ENCODE results near the gene NRROS. TPM values are rescaled to one million over a fixed set of nuclear protein-coding genes. Genes with fewer than 3 reads are reported as not detected.
A peak's percentile ranks its signal among the peaks of the same experiment; 100 is the strongest.
"Not testable (repeated sequence)": the region's sequence is repeated elsewhere in the genome, so short reads cannot be mapped to it uniquely, and the experiment has no call there.

The NRROS gene
- total RNA-seq, 2 donors from 2014 or later, result 2.1 to 3.2 TPM

GRCh38 chr3:196609343-196609775 is 30.1 kb upstream of the NRROS start:
- H3K9me3 Mint-ChIP-seq, result no peaks in the 10 kb centered on the region
- Histone ChIP-seq H3K36me3 (ENCODE audit: control insufficient read depth, insufficient read depth, low read length) (no peaks in the 10 kb centered on the region), H3K4me3 (ENCODE audit: low read length) (no peak overlapping the region), H3K4me1 (ENCODE audit: control insufficient read depth, insufficient read depth, low read length) (no peaks in the 10 kb centered on the region), H3K9me3 (ENCODE audit: control insufficient read depth, low read length) (no peaks in the 10 kb centered on the region), H3K27ac (ENCODE audit: low read depth, low read length) (no peak overlapping the region), H3K27me3 (ENCODE audit: control insufficient read depth, insufficient read depth, low read length, poor library complexity, severe bottlenecking) (no peaks in the 10 kb centered on the region), H3K9ac (ENCODE audit: extremely low read depth, low read length, poor library complexity, severe bottlenecking) (no peak overlapping the region)
- no peak overlapping the region for H3K4me3 Mint-ChIP-seq
- 40 to 56% methylated on average over 2 to 5 of the region's 5 CpGs for whole genome bisulfite sequencing, 2 experiments (ENCODE audit: insufficient coverage in 1 of 2, insufficient read length in 1 of 2)
- peak; percentile 98 for DNase-seq
- no peak overlapping the region for H3K27ac Mint-ChIP-seq
- H3K36me3 Mint-ChIP-seq (ENCODE audit: low read depth), result no peaks in the 10 kb centered on the region
- H3K27me3 Mint-ChIP-seq (ENCODE audit: insufficient read depth), result no peaks in the 10 kb centered on the region
- H3K4me1 Mint-ChIP-seq, result peaks cover 13% of the 10 kb centered on the region
- TF ChIP-seq CTCF (conservative IDR thresholded peaks at IDR 0.05), result peak; percentile 94

GRCh38 chr3:196609805-196610515 is 29.5 kb upstream of the NRROS start:
- no peak for DNase-seq
- Histone ChIP-seq H3K4me3 (ENCODE audit: low read length) (no peak overlapping the region), H3K27me3 (ENCODE audit: control insufficient read depth, insufficient read depth, low read length, poor library complexity, severe bottlenecking) (no peaks in the 10 kb centered on the region), H3K9ac (ENCODE audit: extremely low read depth, low read length, poor library complexity, severe bottlenecking) (no peak overlapping the region), H3K27ac (ENCODE audit: low read depth, low read length) (no peak overlapping the region), H3K36me3 (ENCODE audit: control insufficient read depth, insufficient read depth, low read length) (no peaks in the 10 kb centered on the region), H3K9me3 (ENCODE audit: control insufficient read depth, low read length) (no peaks in the 10 kb centered on the region), H3K4me1 (ENCODE audit: control insufficient read depth, insufficient read depth, low read length) (no peaks in the 10 kb centered on the region)
- no peaks in the 10 kb centered on the region for H3K27me3 Mint-ChIP-seq (ENCODE audit: insufficient read depth)
- no peaks in the 10 kb centered on the region for H3K9me3 Mint-ChIP-seq
- no peak for TF ChIP-seq CTCF (conservative IDR thresholded peaks at IDR 0.05)
- no peaks in the 10 kb centered on the region for H3K36me3 Mint-ChIP-seq (ENCODE audit: low read depth)
- peaks cover 13% of the 10 kb centered on the region for H3K4me1 Mint-ChIP-seq
- no peak overlapping the region for H3K27ac Mint-ChIP-seq
- WGBS, 2 experiments (ENCODE audit: insufficient coverage in 1 of 2, insufficient read length in 1 of 2), result 92 to 100% methylated on average over 1 to 6 of the region's 6 CpGs
- H3K4me3 Mint-ChIP-seq, result no peak overlapping the region

GRCh38 chr3:196611761-196612483 is 27.6 kb upstream of the NRROS start:
- TF ChIP-seq CTCF (conservative IDR thresholded peaks at IDR 0.05), result no peak

GRCh38 chr3:196615234-196615633 is 24.3 kb upstream of the NRROS start:
- WGBS, 2 experiments (ENCODE audit: insufficient coverage in 1 of 2, insufficient read length in 1 of 2), result 88 to 93% methylated on average over 2 to 3 of the region's 6 CpGs
- peaks cover 17% of the 10 kb centered on the region for H3K4me1 Mint-ChIP-seq
- H3K27ac ChIP-seq (ENCODE audit: low read depth, low read length); DNase-seq; H3K4me1 ChIP-seq (ENCODE audit: control insufficient read depth, insufficient read depth, low read length); H3K9me3 ChIP-seq (ENCODE audit: control insufficient read depth, low read length); H3K27ac Mint-ChIP-seq; H3K36me3 Mint-ChIP-seq (ENCODE audit: low read depth); H3K36me3 ChIP-seq (ENCODE audit: control insufficient read depth, insufficient read depth, low read length); H3K4me3 Mint-ChIP-seq; H3K27me3 ChIP-seq (ENCODE audit: control insufficient read depth, insufficient read depth, low read length, poor library complexity, severe bottlenecking); H3K4me3 ChIP-seq (ENCODE audit: low read length); H3K9ac ChIP-seq (ENCODE audit: extremely low read depth, low read length, poor library complexity, severe bottlenecking); H3K27me3 Mint-ChIP-seq (ENCODE audit: insufficient read depth); H3K9me3 Mint-ChIP-seq: not testable (repeated sequence)

More at GRCh38 chr3:196611761-196612483, 27.6 kb upstream of the NRROS start:
- no peaks in the 10 kb centered on the region for H3K27me3 ChIP-seq (ENCODE audit: control insufficient read depth, insufficient read depth, low read length, poor library complexity, severe bottlenecking)
- no peak overlapping the region for H3K27ac ChIP-seq (ENCODE audit: low read depth, low read length)
- H3K9me3 ChIP-seq (ENCODE audit: control insufficient read depth, low read length), result no peaks in the 10 kb centered on the region
- H3K36me3 Mint-ChIP-seq (ENCODE audit: low read depth), result no peaks in the 10 kb centered on the region
- no peaks in the 10 kb centered on the region for H3K9me3 Mint-ChIP-seq
- WGBS, 2 experiments (ENCODE audit: insufficient coverage in 1 of 2, insufficient read length in 1 of 2), result 92% methylated on average over 3 to 10 of the region's 10 CpGs
- H3K9ac ChIP-seq (ENCODE audit: extremely low read depth, low read length, poor library complexity, severe bottlenecking), result no peak overlapping the region
- no peaks in the 10 kb centered on the region for H3K27me3 Mint-ChIP-seq (ENCODE audit: insufficient read depth)
- H3K4me3 ChIP-seq (ENCODE audit: low read length), result no peak overlapping the region
- DNase-seq, result peak; percentile 53
- no peak overlapping the region for H3K27ac Mint-ChIP-seq
- H3K36me3 ChIP-seq (ENCODE audit: control insufficient read depth, insufficient read depth, low read length), result no peaks in the 10 kb centered on the region
- H3K4me3 Mint-ChIP-seq, result no peak overlapping the region
- H3K4me1 Mint-ChIP-seq, result peaks cover 13% of the 10 kb centered on the region
- H3K4me1 ChIP-seq (ENCODE audit: control insufficient read depth, insufficient read depth, low read length), result no peaks in the 10 kb centered on the region
